Hepatocyte (in vitro differentiated cells): ENCODE measurements around the gene PTPRZ1. TPM values are rescaled to one million over a fixed set of nuclear protein-coding genes. Genes with fewer than 3 reads are reported as not detected.

Experiments used
- DNase-seq: peaks from one replicate; pipeline ENCODE4 v3.0.0-alpha.2; 2016; ENCODE audit warnings: low spot score
- H2AFZ ChIP-seq: fragments of 200-600 bp; sonication (generic); 2 replicates; pipeline ENCODE4 v1.6.0; 2016; ENCODE audit warnings: antibody characterized with exemption, mild to moderate bottlenecking
- H3K27ac ChIP-seq: fragments of 200-600 bp; sonication (generic); 2 replicates; pipeline ENCODE4 v1.5.1; 2016; ENCODE audit warnings: mild to moderate bottlenecking
- H3K27me3 ChIP-seq: fragments of 200-600 bp; sonication (generic); 2 replicates; pipeline ENCODE4 v1.6.1; 2016
- H3K36me3 ChIP-seq: fragments of 200-600 bp; sonication (generic); replicated peaks from 2 replicates; pipeline ENCODE4 v1.5.1; 2016; ENCODE audit warnings: low read depth; ENCODE audit not compliant: insufficient read depth
- H3K4me1 ChIP-seq: fragments of 200-600 bp; sonication (generic); 2 replicates; pipeline ENCODE4 v1.5.1; 2016; ENCODE audit warnings: mild to moderate bottlenecking, moderate library complexity; ENCODE audit not compliant: insufficient read depth
- H3K4me2 ChIP-seq: fragments of 200-600 bp; sonication (generic); 2 replicates; pipeline ENCODE4 v1.6.0; 2016
- H3K4me3 ChIP-seq: fragments of 200-600 bp; sonication (generic); 2 replicates; pipeline ENCODE4 v1.5.1; 2016; ENCODE audit warnings: mild to moderate bottlenecking
- H3K79me2 ChIP-seq: fragments of 200-600 bp; sonication (generic); 2 replicates; pipeline ENCODE4 v1.6.0; 2017; ENCODE audit warnings: mild to moderate bottlenecking
- H3K9me2 ChIP-seq: fragments of 200-600 bp; sonication (generic); replicated peaks from 2 replicates; pipeline ENCODE4 v1.6.0; 2017; ENCODE audit warnings: mild to moderate bottlenecking; ENCODE audit not compliant: insufficient read depth
- H3K9me3 ChIP-seq: fragments of 200-600 bp; sonication (generic); 2 replicates; pipeline ENCODE4 v1.5.1; 2016; ENCODE audit warnings: low read depth, mild to moderate bottlenecking
- H4K20me1 ChIP-seq: fragments of 200-600 bp; sonication (generic); 2 replicates; pipeline ENCODE4 v1.6.0; 2016; ENCODE audit warnings: mild to moderate bottlenecking; ENCODE audit not compliant: insufficient read depth, poor library complexity, severe bottlenecking
- CTCF ChIP-seq: fragments of 200-600 bp; sonication (generic); IDR thresholded peaks from 2 replicates; pipeline ENCODE4 v1.5.1; 2016; ENCODE audit warnings: antibody characterized with exemption, mild to moderate bottlenecking; ENCODE audit not compliant: poor library complexity
- EZH2 ChIP-seq: fragments of 200-600 bp; sonication (generic); IDR thresholded peaks from 2 replicates; pipeline ENCODE4 v1.6.1; 2016; ENCODE audit warnings: antibody characterized with exemption, mild to moderate bottlenecking, borderline replicate concordance
- EZH2phosphoT487 ChIP-seq: fragments of 200-600 bp; sonication (generic); IDR thresholded peaks from one replicate; pipeline ENCODE4 v1.6.1; 2018; ENCODE audit warnings: antibody characterized with exemption, mild to moderate bottlenecking, low read depth, moderate library complexity; ENCODE audit not compliant: unreplicated experiment, severe bottlenecking
- WGBS: methylation state at CpG from one replicate; pipeline ENCODE4 v1.1.6; 2016; ENCODE audit warnings: low lambda C conversion rate; ENCODE audit errors: missing lambda C conversion rate; 5-methylcytosine and 5-hydroxymethylcytosine counted together
- polyA plus RNA-seq: library from polyadenylated mRNA; unstranded; fragments of >200 nt; fragmentation: Nextera tagmentation; extraction: Ambion mirVana; gene quantifications from 2 replicates; pipeline ENCODE4 v1.2.1, GENCODE V29; 2016
- total RNA-seq: library from RNA; depleted of rRNA; stranded (reverse); fragments of >200 nt; gene quantifications from 2 replicates; pipeline ENCODE4 v1.2.3, GENCODE V29; 2014

Gene PTPRZ1
- total and polyA plus RNA-seq, 2 experiments from 2014 or later, result 0.41 to 5.0 TPM

GRCh38 chr7:122027058-122027457 is 154.1 kb downstream of the PTPRZ1 start:
- Histone ChIP-seq H3K27ac (no peak overlapping the region), H3K36me3 (no peaks in the 10 kb centered on the region), H4K20me1 (no peaks in the 10 kb centered on the region), H3K4me3 (no peak overlapping the region), H3K4me1 (no peaks in the 10 kb centered on the region), H3K4me2 (no peak overlapping the region), H3K27me3 (no peaks in the 10 kb centered on the region), H3K9me2 (no peaks in the 10 kb centered on the region), H2AFZ (no peak overlapping the region), H3K79me2 (no peaks in the 10 kb centered on the region), H3K9me3 (no peaks in the 10 kb centered on the region)
- no peak for TF ChIP-seq CTCF
- no peak for TF ChIP-seq EZH2
- TF ChIP-seq EZH2phosphoT487, result no peak
- WGBS, result 98% methylated on average over 2 of the region's 2 CpGs
- DNase-seq, result no peak

- WGBS, result 92% methylated on average over 1 of the region's 1 CpG
- TF ChIP-seq EZH2, result no peak
- H2AFZ ChIP-seq, result no peak overlapping the region
Measured at GRCh38 chr7:122033641-122034040, 160.7 kb downstream of the PTPRZ1 start.

GRCh38 chr7:122035876-122036275 is 162.9 kb downstream of the PTPRZ1 start:
- Histone ChIP-seq H4K20me1 (no peaks in the 10 kb centered on the region), H3K27ac (no peak overlapping the region), H3K9me2 (no peaks in the 10 kb centered on the region), H3K27me3 (no peaks in the 10 kb centered on the region), H3K79me2 (no peaks in the 10 kb centered on the region), H3K36me3 (no peaks in the 10 kb centered on the region), H3K9me3 (no peaks in the 10 kb centered on the region), H2AFZ (no peak overlapping the region), H3K4me2 (no peak overlapping the region), H3K4me1 (no peaks in the 10 kb centered on the region), H3K4me3 (no peak overlapping the region)
- TF ChIP-seq EZH2 (no peak), EZH2phosphoT487 (no peak), CTCF (no peak)
- WGBS, result 96% methylated on average over 1 of the region's 1 CpG
- no peak for DNase-seq

More at GRCh38 chr7:122033641-122034040, 160.7 kb downstream of the PTPRZ1 start:
- no peak for DNase-seq
- Histone ChIP-seq H3K27me3 (no peaks in the 10 kb centered on the region), H3K79me2 (no peaks in the 10 kb centered on the region), H3K27ac (no peak overlapping the region), H3K4me2 (no peak overlapping the region), H3K9me3 (no peaks in the 10 kb centered on the region), H3K4me3 (no peak overlapping the region), H3K36me3 (no peaks in the 10 kb centered on the region), H4K20me1 (no peaks in the 10 kb centered on the region), H3K4me1 (no peaks in the 10 kb centered on the region), H3K9me2 (no peaks in the 10 kb centered on the region)

- Histone ChIP-seq H3K4me3 (no peak overlapping the region), H2AFZ (no peak overlapping the region), H3K4me2 (no peak overlapping the region), H3K9me2 (no peaks in the 10 kb centered on the region), H4K20me1 (no peaks in the 10 kb centered on the region), H3K36me3 (no peaks in the 10 kb centered on the region), H3K9me3 (no peaks in the 10 kb centered on the region), H3K4me1 (no peaks in the 10 kb centered on the region), H3K79me2 (no peaks in the 10 kb centered on the region), H3K27ac (no peak overlapping the region), H3K27me3 (no peaks in the 10 kb centered on the region)
- TF ChIP-seq EZH2phosphoT487 (no peak), CTCF (no peak), EZH2 (no peak)
- DNase-seq, result no peak
- WGBS, result 73% methylated on average over 3 of the region's 3 CpGs
Measured at GRCh38 chr7:122038134-122038533, 165.2 kb downstream of the PTPRZ1 start.
